ENCODE results near the gene KIF21A.

KIF21A gene

GRCh38 chr12:39426636-39427240 lies 16.2 kb downstream of the KIF21A start:
- no peak for TF ChIP-seq CTCF (IDR thresholded peaks at IDR 0.05; ENCODE audit: control insufficient read depth, insufficient read depth, low read depth, low read length, missing control alignments)
- no peak overlapping the region for H3K4me3 ChIP-seq (ENCODE audit: control insufficient read depth, low read depth, low read length)
- peak; percentile 75 for DNase-seq (ENCODE audit: low read depth)

GRCh38 chr12:39420043-39420442 lies 22.9 kb downstream of the KIF21A start:
- no peak for TF ChIP-seq CTCF (IDR thresholded peaks at IDR 0.05; ENCODE audit: control insufficient read depth, insufficient read depth, low read depth, low read length, missing control alignments)
- H3K4me3 ChIP-seq (ENCODE audit: control insufficient read depth, low read depth, low read length): no peak overlapping the region
- no peak for DNase-seq (ENCODE audit: low read depth)

- DNase-seq (ENCODE audit: low read depth): no peak
- no peak overlapping the region for H3K4me3 ChIP-seq (ENCODE audit: control insufficient read depth, low read depth, low read length)
- no peak for TF ChIP-seq CTCF (IDR thresholded peaks at IDR 0.05; ENCODE audit: control insufficient read depth, insufficient read depth, low read depth, low read length, missing control alignments)
Measured at GRCh38 chr12:39419471-39419870, 23.4 kb downstream of the KIF21A start.

- H3K4me3 ChIP-seq (ENCODE audit: control insufficient read depth, low read depth, low read length): no peak overlapping the region
- no peak for TF ChIP-seq CTCF (IDR thresholded peaks at IDR 0.05; ENCODE audit: control insufficient read depth, insufficient read depth, low read depth, low read length, missing control alignments)
- DNase-seq (ENCODE audit: low read depth): no peak
Measured at GRCh38 chr12:39417916-39418315, 25.0 kb downstream of the KIF21A start.

- TF ChIP-seq CTCF (IDR thresholded peaks at IDR 0.05; ENCODE audit: control insufficient read depth, insufficient read depth, low read depth, low read length, missing control alignments): no peak
- H3K4me3 ChIP-seq (ENCODE audit: control insufficient read depth, low read depth, low read length): no peak overlapping the region
- no peak for DNase-seq (ENCODE audit: low read depth)
Measured at GRCh38 chr12:39413836-39414771, 28.8 kb downstream of the KIF21A start.

GRCh38 chr12:39412210-39412609 lies 30.7 kb downstream of the KIF21A start:
- H3K4me3 ChIP-seq (ENCODE audit: control insufficient read depth, low read depth, low read length): no peak overlapping the region
- no peak for TF ChIP-seq CTCF (IDR thresholded peaks at IDR 0.05; ENCODE audit: control insufficient read depth, insufficient read depth, low read depth, low read length, missing control alignments)
- DNase-seq (ENCODE audit: low read depth): no peak

Measured in AG09309 (cell line).